ENCODE results near the gene ANKRD10.

DNA sequence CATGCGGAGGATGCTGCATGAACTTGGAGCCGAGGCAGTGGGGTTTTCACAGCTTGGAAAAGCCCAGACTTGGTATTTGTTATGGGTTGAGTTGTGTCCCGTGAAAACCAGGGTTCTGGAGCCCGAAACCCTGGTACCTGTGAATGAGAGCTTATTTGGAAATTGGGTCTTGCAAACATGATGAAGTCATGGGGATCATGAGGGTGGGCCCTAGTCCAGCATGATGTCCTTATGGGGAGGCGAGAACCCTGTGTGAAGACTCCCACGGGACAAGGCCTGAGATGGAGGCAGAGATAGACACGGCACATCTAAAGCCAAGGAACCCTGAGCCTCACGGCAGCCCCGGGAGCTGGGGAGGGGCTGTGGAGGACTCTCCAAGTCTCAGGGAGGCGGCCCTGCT lies 82.3 kb downstream of the ANKRD10 start:
- TF ChIP-seq MAFK (IDR thresholded peaks at IDR 0.05; ENCODE audit: low read depth, low read length) (no peak), CBX5 (IDR thresholded peaks at IDR 0.05; ENCODE audit: low read depth, low read length) (no peak), SRF (IDR thresholded peaks at IDR 0.05; ENCODE audit: low read depth, low read length) (no peak), EP300 (IDR thresholded peaks at IDR 0.05; ENCODE audit: borderline replicate concordance in 1 of 2, low read depth in 2 of 2, low read length in 2 of 2) (no peak)
- TF ChIP-seq, protein P1, sequence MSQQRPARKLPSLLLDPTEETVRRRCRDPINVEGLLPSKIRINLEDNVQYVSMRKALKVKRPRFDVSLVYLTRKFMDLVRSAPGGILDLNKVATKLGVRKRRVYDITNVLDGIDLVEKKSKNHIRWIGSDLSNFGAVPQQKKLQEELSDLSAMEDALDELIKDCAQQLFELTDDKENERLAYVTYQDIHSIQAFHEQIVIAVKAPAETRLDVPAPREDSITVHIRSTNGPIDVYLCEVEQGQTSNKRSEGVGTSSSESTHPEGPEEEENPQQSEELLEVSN (IDR thresholded peaks at IDR 0.05), result no peak

Measured in H1 (cell line).